Kasumi-1 (cell line): Measurements from ENCODE around the gene SAMD5.

Experiments used
- DNase-seq, 2 experiments: peaks; one replicate each; lab custom pipeline; 2025; lab: John Stamatoyannopoulos, UW

The SAMD5 gene

GRCh38 chr6:147567141-147567805 is 58.8 kb downstream of the SAMD5 start:
- DNase-seq, result no peak

- DNase-seq, result no peak
These were observed 61.3 kb downstream of the SAMD5 start for GRCh38 chr6:147569788-147570187.

- DNase-seq, result no peak
These were observed 62.2 kb downstream of the SAMD5 start for GRCh38 chr6:147570681-147571080.

GRCh38 chr6:147577488-147577887 is 69.0 kb downstream of the SAMD5 start:
- no peak for DNase-seq

GRCh38 chr6:147578159-147578558 is 69.7 kb downstream of the SAMD5 start:
- no peak for DNase-seq

GRCh38 chr6:147578883-147579282 is 70.4 kb downstream of the SAMD5 start:
- no peak for DNase-seq

- DNase-seq, result no peak
These were observed 71.2 kb downstream of the SAMD5 start for GRCh38 chr6:147579667-147580066.

GRCh38 chr6:147582991-147583390 is 74.5 kb downstream of the SAMD5 start:
- no peak for DNase-seq

- no peak for DNase-seq
These were observed 76.8 kb downstream of the SAMD5 start for GRCh38 chr6:147585256-147585655.

GRCh38 chr6:147586044-147586443 is 77.6 kb downstream of the SAMD5 start:
- DNase-seq, result no peak

GRCh38 chr6:147587907-147588306 is 79.4 kb downstream of the SAMD5 start:
- DNase-seq, result no peak

- no peak for DNase-seq
These were observed 80.0 kb downstream of the SAMD5 start for GRCh38 chr6:147588469-147588868.

GRCh38 chr6:147589739-147590250 is 81.3 kb downstream of the SAMD5 start:
- DNase-seq, result no peak

- DNase-seq, result no peak
These were observed 87.5 kb downstream of the SAMD5 start for GRCh38 chr6:147595961-147596360.

- no peak for DNase-seq
These were observed 95.0 kb downstream of the SAMD5 start for GRCh38 chr6:147603392-147604081.

GRCh38 chr6:147604373-147604772 is 95.9 kb downstream of the SAMD5 start:
- DNase-seq, result no peak

GRCh38 chr6:147611992-147612391 is 103.5 kb downstream of the SAMD5 start:
- no peak for DNase-seq

GRCh38 chr6:147614501-147614900 is 106.0 kb downstream of the SAMD5 start:
- DNase-seq, result no peak

GRCh38 chr6:147615659-147616456 is 107.4 kb downstream of the SAMD5 start:
- DNase-seq, result no peak

- no peak for DNase-seq
These were observed 108.9 kb downstream of the SAMD5 start for GRCh38 chr6:147617366-147617765.

GRCh38 chr6:147618457-147618856 is 110.0 kb downstream of the SAMD5 start:
- DNase-seq, result no peak

- no peak for DNase-seq
These were observed 110.4 kb downstream of the SAMD5 start for GRCh38 chr6:147618927-147619326.
